ENCODE measurements around the gene FBN1. TPM values are rescaled to one million over a fixed set of nuclear protein-coding genes. Genes with fewer than 3 reads are reported as not detected.

Gene FBN1
- total RNA-seq, 1 experiment from 2014 or later = 6.7 TPM

GRCh38 chr15:48395521-48396011 is 249.9 kb downstream of the FBN1 start:
- DNase-seq (peak; percentile 10), ATAC-seq (no peak; the same call in 1 of the 2 replicates)
- POLR2A ChIA-PET (ENCODE audit: unreplicated experiment) = interaction anchor here (0.7 kb wide), 1 partner anchor 68 kb away, joined by 3 read pairs; no protein-coding TSS in a partner anchor
- Histone ChIP-seq H3K9me2 (replicated peaks; ENCODE audit: low read length) (no peaks in the 10 kb centered on the region), H3F3A (ENCODE audit: low read length, unreplicated experiment) (no peaks in the 10 kb centered on the region), H3K36me3 (ENCODE audit: low read depth, low read length) (no peaks in the 10 kb centered on the region), H3K4me2 (ENCODE audit: low read length) (no peak overlapping the region), H3K27ac (ENCODE audit: low read length) (no peak overlapping the region), H3K79me2 (ENCODE audit: low read length) (no peaks in the 10 kb centered on the region), H3K9me3 (ENCODE audit: low read length) (no peaks in the 10 kb centered on the region), H4K20me1 (ENCODE audit: low read length) (no peaks in the 10 kb centered on the region), H3K27me3 (ENCODE audit: low read length) (no peaks in the 10 kb centered on the region), H3K4me1 (ENCODE audit: insufficient read depth, low read length) (no peaks in the 10 kb centered on the region), H3K4me3 (ENCODE audit: low read length) (no peak overlapping the region), H2AFZ (ENCODE audit: low read length) (no peak overlapping the region), H3K9ac (ENCODE audit: low read length) (no peak overlapping the region)
- TF ChIP-seq EZH2phosphoT487 (IDR thresholded peaks at IDR 0.05; ENCODE audit: borderline replicate concordance, low read length) = no peak
- no peak for TF ChIP-seq CTCF (conservative IDR thresholded peaks at IDR 0.05; ENCODE audit: low read depth, low read length)
- no peak for TF ChIP-seq EZH2 (IDR thresholded peaks at IDR 0.05; ENCODE audit: low read length, unreplicated experiment)
- intact Hi-C loops (cut with micrococcal nuclease) = no loop called here
- BruUV-seq (replicated peaks) = no TSS peak
- CTCF ChIA-PET = no interaction called here

GRCh38 chr15:48394970-48395369 is 250.5 kb downstream of the FBN1 start:
- no peaks in the 10 kb centered on the region for H3K9me3 ChIP-seq (ENCODE audit: low read length)
- H3K27ac ChIP-seq (ENCODE audit: low read length) = no peak overlapping the region
- H3K4me2 ChIP-seq (ENCODE audit: low read length) = no peak overlapping the region
- H4K20me1 ChIP-seq (ENCODE audit: low read length) = no peaks in the 10 kb centered on the region
- H3K4me3 ChIP-seq (ENCODE audit: low read length) = no peak overlapping the region
- no peak for DNase-seq
- H3K9me2 ChIP-seq (replicated peaks; ENCODE audit: low read length) = no peaks in the 10 kb centered on the region
- BruUV-seq (replicated peaks) = no TSS peak
- no peaks in the 10 kb centered on the region for H3F3A ChIP-seq (ENCODE audit: low read length, unreplicated experiment)
- H3K36me3 ChIP-seq (ENCODE audit: low read depth, low read length) = no peaks in the 10 kb centered on the region
- no peak for ATAC-seq
- H3K9ac ChIP-seq (ENCODE audit: low read length) = no peak overlapping the region
- ChIA-PET POLR2A (ENCODE audit: unreplicated experiment) (no interaction called here), CTCF (no interaction called here)
- TF ChIP-seq CTCF (conservative IDR thresholded peaks at IDR 0.05; ENCODE audit: low read depth, low read length) (no peak), EZH2phosphoT487 (IDR thresholded peaks at IDR 0.05; ENCODE audit: borderline replicate concordance, low read length) (no peak), EZH2 (IDR thresholded peaks at IDR 0.05; ENCODE audit: low read length, unreplicated experiment) (no peak)
- H3K79me2 ChIP-seq (ENCODE audit: low read length) = no peaks in the 10 kb centered on the region
- peaks cover 5% of the 10 kb centered on the region for H3K4me1 ChIP-seq (ENCODE audit: insufficient read depth, low read length)
- H3K27me3 ChIP-seq (ENCODE audit: low read length) = no peaks in the 10 kb centered on the region
- intact Hi-C loops (cut with micrococcal nuclease) = no loop called here
- no peak overlapping the region for H2AFZ ChIP-seq (ENCODE audit: low read length)

GRCh38 chr15:48393645-48394506 is 251.6 kb downstream of the FBN1 start:
- Histone ChIP-seq H4K20me1 (ENCODE audit: low read length) (no peaks in the 10 kb centered on the region), H3K4me1 (ENCODE audit: insufficient read depth, low read length) (peaks cover 12% of the 10 kb centered on the region), H3K9me3 (ENCODE audit: low read length) (no peaks in the 10 kb centered on the region), H3K36me3 (ENCODE audit: low read depth, low read length) (no peaks in the 10 kb centered on the region), H3F3A (ENCODE audit: low read length, unreplicated experiment) (no peaks in the 10 kb centered on the region), H3K4me3 (ENCODE audit: low read length) (no peak overlapping the region), H3K27ac (ENCODE audit: low read length) (no peak overlapping the region), H3K79me2 (ENCODE audit: low read length) (no peaks in the 10 kb centered on the region), H3K4me2 (ENCODE audit: low read length) (no peak overlapping the region), H3K27me3 (ENCODE audit: low read length) (no peaks in the 10 kb centered on the region), H2AFZ (ENCODE audit: low read length) (no peak overlapping the region), H3K9ac (ENCODE audit: low read length) (no peak overlapping the region), H3K9me2 (replicated peaks; ENCODE audit: low read length) (no peaks in the 10 kb centered on the region)
- DNase-seq = no peak
- intact Hi-C loops (cut with micrococcal nuclease) = no loop called here
- POLR2A ChIA-PET (ENCODE audit: unreplicated experiment) = no interaction called here
- CTCF ChIA-PET = no interaction called here
- BruUV-seq (replicated peaks) = no TSS peak
- TF ChIP-seq EZH2 (IDR thresholded peaks at IDR 0.05; ENCODE audit: low read length, unreplicated experiment) (no peak), CTCF (conservative IDR thresholded peaks at IDR 0.05; ENCODE audit: low read depth, low read length) (no peak)
- no peak for ATAC-seq
